Measurements from ENCODE around the gene MNS1. TPM values are rescaled to one million over a fixed set of nuclear protein-coding genes. Genes with fewer than 3 reads are reported as not detected.

MNS1 gene
- total RNA-seq, 1 experiment from 2014 or later = 1.9 TPM

DNA sequence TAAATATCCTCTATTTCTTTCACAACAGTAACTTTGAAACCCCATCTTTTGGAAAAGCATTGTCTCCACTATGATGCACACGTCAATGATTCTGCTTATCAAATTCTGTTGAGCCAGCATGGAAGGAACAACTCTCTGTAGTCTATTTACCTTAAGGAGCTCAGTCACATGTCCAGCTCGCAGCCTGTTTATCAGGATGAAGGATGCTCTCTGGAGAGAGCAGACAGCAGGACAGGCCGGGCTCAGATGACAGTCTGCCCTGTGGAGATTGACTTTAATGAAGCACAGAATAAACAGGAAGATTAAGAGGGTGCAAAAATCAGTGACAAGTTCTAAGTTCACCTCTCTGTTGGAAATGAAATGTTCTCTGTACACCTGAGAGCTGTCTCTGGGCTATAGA is 30.6 kb upstream of the MNS1 start:
- H3K9me3 ChIP-seq (ENCODE audit: control insufficient read depth in 1 of 2, insufficient read depth in 1 of 2, low read depth in 1 of 2, low read length in 2 of 2) = no peaks in the 10 kb centered on the region
- DNase-seq (ENCODE audit: low read depth, low spot score) (no peak), ATAC-seq (no peak)
- H3K9ac ChIP-seq (ENCODE audit: low read length) = no peak overlapping the region
- no peaks in the 10 kb centered on the region for H3K9me2 ChIP-seq (ENCODE audit: insufficient read depth)
- no TSS peak for BruUV-seq (replicated peaks)
- RAD21 ChIA-PET (ENCODE audit: low non-redundant PET in 1 of 2, low total read pairs in 2 of 2, uncharacterized antibody in 2 of 2, unreplicated experiment in 2 of 2) = no interaction called here
- no peak overlapping the region for H2AFZ ChIP-seq (ENCODE audit: low read depth, low read length, poor library complexity, severe bottlenecking)
- H3K27ac ChIP-seq (ENCODE audit: low read depth, low read length) = no peak overlapping the region
- no peak for TF ChIP-seq TCF7L2 (IDR thresholded peaks at IDR 0.05; ENCODE audit: borderline replicate concordance, extremely low read depth, insufficient read depth, insufficient read length)
- no peak for TF ChIP-seq SIN3A (IDR thresholded peaks at IDR 0.05; ENCODE audit: low read depth)
- TF ChIP-seq, protein P1, sequence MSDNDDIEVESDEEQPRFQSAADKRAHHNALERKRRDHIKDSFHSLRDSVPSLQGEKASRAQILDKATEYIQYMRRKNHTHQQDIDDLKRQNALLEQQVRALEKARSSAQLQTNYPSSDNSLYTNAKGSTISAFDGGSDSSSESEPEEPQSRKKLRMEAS (IDR thresholded peaks at IDR 0.05) = no peak
- TF ChIP-seq, protein P2, sequence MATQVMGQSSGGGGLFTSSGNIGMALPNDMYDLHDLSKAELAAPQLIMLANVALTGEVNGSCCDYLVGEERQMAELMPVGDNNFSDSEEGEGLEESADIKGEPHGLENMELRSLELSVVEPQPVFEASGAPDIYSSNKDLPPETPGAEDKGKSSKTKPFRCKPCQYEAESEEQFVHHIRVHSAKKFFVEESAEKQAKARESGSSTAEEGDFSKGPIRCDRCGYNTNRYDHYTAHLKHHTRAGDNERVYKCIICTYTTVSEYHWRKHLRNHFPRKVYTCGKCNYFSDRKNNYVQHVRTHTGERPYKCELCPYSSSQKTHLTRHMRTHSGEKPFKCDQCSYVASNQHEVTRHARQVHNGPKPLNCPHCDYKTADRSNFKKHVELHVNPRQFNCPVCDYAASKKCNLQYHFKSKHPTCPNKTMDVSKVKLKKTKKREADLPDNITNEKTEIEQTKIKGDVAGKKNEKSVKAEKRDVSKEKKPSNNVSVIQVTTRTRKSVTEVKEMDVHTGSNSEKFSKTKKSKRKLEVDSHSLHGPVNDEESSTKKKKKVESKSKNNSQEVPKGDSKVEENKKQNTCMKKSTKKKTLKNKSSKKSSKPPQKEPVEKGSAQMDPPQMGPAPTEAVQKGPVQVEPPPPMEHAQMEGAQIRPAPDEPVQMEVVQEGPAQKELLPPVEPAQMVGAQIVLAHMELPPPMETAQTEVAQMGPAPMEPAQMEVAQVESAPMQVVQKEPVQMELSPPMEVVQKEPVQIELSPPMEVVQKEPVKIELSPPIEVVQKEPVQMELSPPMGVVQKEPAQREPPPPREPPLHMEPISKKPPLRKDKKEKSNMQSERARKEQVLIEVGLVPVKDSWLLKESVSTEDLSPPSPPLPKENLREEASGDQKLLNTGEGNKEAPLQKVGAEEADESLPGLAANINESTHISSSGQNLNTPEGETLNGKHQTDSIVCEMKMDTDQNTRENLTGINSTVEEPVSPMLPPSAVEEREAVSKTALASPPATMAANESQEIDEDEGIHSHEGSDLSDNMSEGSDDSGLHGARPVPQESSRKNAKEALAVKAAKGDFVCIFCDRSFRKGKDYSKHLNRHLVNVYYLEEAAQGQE (IDR thresholded peaks at IDR 0.05; ENCODE audit: low read depth) = no peak
- TF ChIP-seq RAD21 (IDR thresholded peaks at IDR 0.05; ENCODE audit: low read depth) = no peak
- no peak for TF ChIP-seq FOSL1 (IDR thresholded peaks at IDR 0.05; ENCODE audit: low read depth)
- no peak for TF ChIP-seq JUND (IDR thresholded peaks at IDR 0.05)
- TF ChIP-seq YY1 (IDR thresholded peaks at IDR 0.05; ENCODE audit: extremely low read depth, insufficient replicate concordance, low read depth, low read length) = no peak
- no peak for TF ChIP-seq ZNF274 (IDR thresholded peaks at IDR 0.05; ENCODE audit: low read depth, low read length)
- TF ChIP-seq, protein P3, sequence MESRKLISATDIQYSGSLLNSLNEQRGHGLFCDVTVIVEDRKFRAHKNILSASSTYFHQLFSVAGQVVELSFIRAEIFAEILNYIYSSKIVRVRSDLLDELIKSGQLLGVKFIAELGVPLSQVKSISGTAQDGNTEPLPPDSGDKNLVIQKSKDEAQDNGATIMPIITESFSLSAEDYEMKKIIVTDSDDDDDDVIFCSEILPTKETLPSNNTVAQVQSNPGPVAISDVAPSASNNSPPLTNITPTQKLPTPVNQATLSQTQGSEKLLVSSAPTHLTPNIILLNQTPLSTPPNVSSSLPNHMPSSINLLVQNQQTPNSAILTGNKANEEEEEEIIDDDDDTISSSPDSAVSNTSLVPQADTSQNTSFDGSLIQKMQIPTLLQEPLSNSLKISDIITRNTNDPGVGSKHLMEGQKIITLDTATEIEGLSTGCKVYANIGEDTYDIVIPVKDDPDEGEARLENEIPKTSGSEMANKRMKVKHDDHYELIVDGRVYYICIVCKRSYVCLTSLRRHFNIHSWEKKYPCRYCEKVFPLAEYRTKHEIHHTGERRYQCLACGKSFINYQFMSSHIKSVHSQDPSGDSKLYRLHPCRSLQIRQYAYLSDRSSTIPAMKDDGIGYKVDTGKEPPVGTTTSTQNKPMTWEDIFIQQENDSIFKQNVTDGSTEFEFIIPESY (IDR thresholded peaks at IDR 0.05; ENCODE audit: extremely low read depth, insufficient replicate concordance, low read length) = no peak
- no peak for TF ChIP-seq SP1 (IDR thresholded peaks at IDR 0.05; ENCODE audit: low read depth)
- no peak overlapping the region for H3K4me2 ChIP-seq (ENCODE audit: low read length)
- CTCF ChIA-PET = interaction anchor here (1.4 to 1.8 kb wide), 2 partner anchors 326 to 374 kb away, joined by 6 read pairs; no protein-coding TSS in a partner anchor
- H3K36me3 ChIP-seq (ENCODE audit: control insufficient read depth in 1 of 2, insufficient read depth in 2 of 2, low read length in 2 of 2) = no peaks in the 10 kb centered on the region
- no peaks in the 10 kb centered on the region for H3K79me2 ChIP-seq (ENCODE audit: insufficient read depth, low read length)
- H3K4me1 ChIP-seq (ENCODE audit: control insufficient read depth in 1 of 2, insufficient read depth in 2 of 2, low read length in 2 of 2) = peaks cover 0 to 7% of the 10 kb centered on the region in 2 experiments; a peak in 3 of 4 replicates
- intact Hi-C loops (cut with micrococcal nuclease) = loop anchor here (5.0 kb wide), 3 partner anchors 322 to 717 kb away; no protein-coding TSS in a partner anchor
- H3K4me3 ChIP-seq (replicated peaks in 1 of 2; ENCODE audit: low read depth in 1 of 2, low read length in 2 of 2) = no peak overlapping the region
- H3K27me3 ChIP-seq (ENCODE audit: insufficient read depth, low read length) = no peaks in the 10 kb centered on the region
- POLR2A ChIA-PET = no interaction called here
- no peaks in the 10 kb centered on the region for H4K20me1 ChIP-seq (ENCODE audit: insufficient read depth)

Measured in HCT116 (cell line).